Suprapubic skin (tissue), 4 donors: ENCODE results near the gene OR2T27.
"Not testable (repeated sequence)": the region's sequence is repeated elsewhere in the genome, so short reads cannot be mapped to it uniquely, and the experiment has no call there.

Experiments used
- CTCF ChIP-seq, 2 donors: fragments of 200-600 bp in 1 of 2; fragments of 450-650 bp in 1 of 2; sonication (generic) in 1 of 2; IDR thresholded peaks; one replicate each; pipeline ENCODE4 v1.5.1; 2016 to 2019; ENCODE audit warnings: antibody characterized with exemption in 2 of 2, mild to moderate bottlenecking in 1 of 2, moderate library complexity in 1 of 2
- POLR2A ChIP-seq, 2 donors: fragments of 450-650 bp; IDR thresholded peaks; one replicate each; pipeline ENCODE4 v1.6.1; 2017; ENCODE audit warnings: antibody characterized with exemption in 2 of 2, mild to moderate bottlenecking in 2 of 2, moderate library complexity in 2 of 2
- POLR2AphosphoS5 ChIP-seq, 3 donors: sonication (generic); formaldehyde crosslinking; IDR thresholded peaks; one replicate each; pipeline ENCODE4 v1.6.1; 2017; ENCODE audit warnings: antibody characterized with exemption in 3 of 3

- not testable (repeated sequence) for TF ChIP-seq CTCF, POLR2A, POLR2AphosphoS5 (IDR thresholded peaks at IDR 0.05)
Observed at GRCh38 chr1:248639652-248640051, 15.7 kb downstream of the OR2T27 start.
